OCI-LY3 (cell line): ENCODE measurements around the gene FBXO42.

ENCODE experiments used
- CTCF ChIP-seq: fragments of 200-600, 300-600 bp; sonication (generic); IDR thresholded peaks from 2 replicates; pipeline ENCODE4 v1.5.1; 2014; ENCODE audit warnings: antibody characterized with exemption, low read length, low read depth
- EZH2phosphoT487 ChIP-seq: fragments of 200-600 bp; shearing (Covaris generic); IDR thresholded peaks from 2 replicates; pipeline ENCODE4 v1.6.1; 2018; ENCODE audit warnings: antibody characterized with exemption, mixed run types, low read depth

- no peak for TF ChIP-seq CTCF
- no peak for TF ChIP-seq EZH2phosphoT487
Measured at GRCh38 chr1:16387201-16388188, 35.2 kb upstream of the FBXO42 start.
